ENCODE measurements around the gene PROK2.

- TF ChIP-seq, protein P1, sequence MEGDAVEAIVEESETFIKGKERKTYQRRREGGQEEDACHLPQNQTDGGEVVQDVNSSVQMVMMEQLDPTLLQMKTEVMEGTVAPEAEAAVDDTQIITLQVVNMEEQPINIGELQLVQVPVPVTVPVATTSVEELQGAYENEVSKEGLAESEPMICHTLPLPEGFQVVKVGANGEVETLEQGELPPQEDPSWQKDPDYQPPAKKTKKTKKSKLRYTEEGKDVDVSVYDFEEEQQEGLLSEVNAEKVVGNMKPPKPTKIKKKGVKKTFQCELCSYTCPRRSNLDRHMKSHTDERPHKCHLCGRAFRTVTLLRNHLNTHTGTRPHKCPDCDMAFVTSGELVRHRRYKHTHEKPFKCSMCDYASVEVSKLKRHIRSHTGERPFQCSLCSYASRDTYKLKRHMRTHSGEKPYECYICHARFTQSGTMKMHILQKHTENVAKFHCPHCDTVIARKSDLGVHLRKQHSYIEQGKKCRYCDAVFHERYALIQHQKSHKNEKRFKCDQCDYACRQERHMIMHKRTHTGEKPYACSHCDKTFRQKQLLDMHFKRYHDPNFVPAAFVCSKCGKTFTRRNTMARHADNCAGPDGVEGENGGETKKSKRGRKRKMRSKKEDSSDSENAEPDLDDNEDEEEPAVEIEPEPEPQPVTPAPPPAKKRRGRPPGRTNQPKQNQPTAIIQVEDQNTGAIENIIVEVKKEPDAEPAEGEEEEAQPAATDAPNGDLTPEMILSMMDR (IDR thresholded peaks at IDR 0.05), result no peak
- no peak for TF ChIP-seq POLR2A (IDR thresholded peaks at IDR 0.05)
- TF ChIP-seq EP300 (IDR thresholded peaks at IDR 0.05), result no peak
Measured at GRCh38 chr3:71784201-71784913, 591 bp downstream of the PROK2 start.

All from stomach (tissue), 4 donors.